ENCODE data around the gene FHAD1. TPM values are rescaled to one million over a fixed set of nuclear protein-coding genes. Genes with fewer than 3 reads are reported as not detected.

Gene FHAD1
- total and polyA plus RNA-seq, 2 of the 13 experiments (the other 11 are each of a cell fraction or from before 2014, with no cell fraction given), result not detected

DNA sequence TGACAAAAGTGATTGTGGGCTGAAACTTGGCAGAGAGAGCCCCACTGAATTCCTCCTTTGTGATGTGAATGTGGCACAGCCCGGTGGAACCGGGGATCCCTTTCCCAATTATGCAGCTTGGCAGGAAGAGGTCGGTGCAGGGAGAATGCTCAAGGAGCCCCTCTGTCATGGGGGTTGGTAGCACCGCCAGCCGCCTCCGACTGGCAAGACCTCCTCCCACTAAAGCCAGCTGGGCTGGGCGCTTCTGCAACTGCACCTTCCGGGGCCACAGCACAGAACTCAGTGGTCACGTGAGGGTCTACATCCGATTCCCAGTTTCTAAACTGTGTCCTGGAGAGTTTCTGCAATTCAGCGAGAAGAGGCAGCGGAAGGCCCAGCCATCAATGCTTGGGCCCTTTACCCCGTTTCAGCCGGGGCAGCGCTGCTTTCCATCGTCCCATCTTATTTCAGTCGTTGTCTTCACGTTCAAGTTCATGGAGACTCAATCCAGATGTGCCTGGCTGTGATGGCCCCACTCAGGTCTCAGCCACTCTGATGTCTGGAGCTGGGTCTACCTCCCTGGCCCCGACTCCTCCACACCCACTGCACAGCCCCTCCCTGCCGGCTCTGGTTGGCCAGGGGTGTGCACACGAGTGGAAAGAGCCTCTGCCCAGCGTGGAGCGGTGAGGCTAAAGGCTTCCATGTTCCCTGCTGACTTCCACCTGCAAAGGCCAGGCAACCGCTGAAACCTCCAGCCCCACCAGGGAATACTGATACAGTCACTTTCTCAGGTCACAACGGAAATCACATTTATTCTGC is 39.8 kb upstream of the FHAD1 start (continued):
- no peak for TF ChIP-seq HMG20A (CRISPR knock-in tag; IDR thresholded peaks at IDR 0.05; ENCODE audit: borderline replicate concordance)
- no peak for TF ChIP-seq ZNF572 (CRISPR knock-in tag; IDR thresholded peaks at IDR 0.05)
- no peak for TF ChIP-seq DR1 (CRISPR knock-in tag; IDR thresholded peaks at IDR 0.05)
- TF ChIP-seq FOXJ3 (CRISPR knock-in tag; IDR thresholded peaks at IDR 0.05; ENCODE audit: borderline replicate concordance), result 0 out of 2 replicates have a peak, but pooled peaks have one; percentile 6
- TF ChIP-seq, protein P1, sequence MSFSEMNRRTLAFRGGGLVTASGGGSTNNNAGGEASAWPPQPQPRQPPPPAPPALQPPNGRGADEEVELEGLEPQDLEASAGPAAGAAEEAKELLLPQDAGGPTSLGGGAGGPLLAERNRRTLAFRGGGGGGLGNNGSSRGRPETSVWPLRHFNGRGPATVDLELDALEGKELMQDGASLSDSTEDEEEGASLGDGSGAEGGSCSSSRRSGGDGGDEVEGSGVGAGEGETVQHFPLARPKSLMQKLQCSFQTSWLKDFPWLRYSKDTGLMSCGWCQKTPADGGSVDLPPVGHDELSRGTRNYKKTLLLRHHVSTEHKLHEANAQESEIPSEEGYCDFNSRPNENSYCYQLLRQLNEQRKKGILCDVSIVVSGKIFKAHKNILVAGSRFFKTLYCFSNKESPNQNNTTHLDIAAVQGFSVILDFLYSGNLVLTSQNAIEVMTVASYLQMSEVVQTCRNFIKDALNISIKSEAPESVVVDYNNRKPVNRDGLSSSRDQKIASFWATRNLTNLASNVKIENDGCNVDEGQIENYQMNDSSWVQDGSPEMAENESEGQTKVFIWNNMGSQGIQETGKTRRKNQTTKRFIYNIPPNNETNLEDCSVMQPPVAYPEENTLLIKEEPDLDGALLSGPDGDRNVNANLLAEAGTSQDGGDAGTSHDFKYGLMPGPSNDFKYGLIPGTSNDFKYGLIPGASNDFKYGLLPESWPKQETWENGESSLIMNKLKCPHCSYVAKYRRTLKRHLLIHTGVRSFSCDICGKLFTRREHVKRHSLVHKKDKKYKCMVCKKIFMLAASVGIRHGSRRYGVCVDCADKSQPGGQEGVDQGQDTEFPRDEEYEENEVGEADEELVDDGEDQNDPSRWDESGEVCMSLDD (CRISPR knock-in tag; IDR thresholded peaks at IDR 0.05; ENCODE audit: borderline replicate concordance), result no peak
- TF ChIP-seq ZNF672 (CRISPR knock-in tag; IDR thresholded peaks at IDR 0.05), result 0 out of 2 replicates have a peak, but pooled peaks have one; percentile 27
- TF ChIP-seq NRL (CRISPR knock-in tag; IDR thresholded peaks at IDR 0.05; ENCODE audit: borderline replicate concordance), result 0 out of 2 replicates have a peak, but pooled peaks have one; percentile 58
- TF ChIP-seq ZNF616 (CRISPR knock-in tag; IDR thresholded peaks at IDR 0.05; ENCODE audit: low read depth), result no peak
- TF ChIP-seq SMARCE1 (IDR thresholded peaks at IDR 0.05; ENCODE audit: borderline replicate concordance), result no peak
- TF ChIP-seq EP300 (IDR thresholded peaks at IDR 0.05; ENCODE audit: low read depth in 2 of 2, low read length in 2 of 2), result no peak
- TF ChIP-seq EP300 (CRISPR knock-in tag; IDR thresholded peaks at IDR 0.05; ENCODE audit: borderline replicate concordance), result no peak
- no peak for TF ChIP-seq ZNF354B (CRISPR knock-in tag; IDR thresholded peaks at IDR 0.05)
- TF ChIP-seq ZNF709 (CRISPR knock-in tag; IDR thresholded peaks at IDR 0.05), result no peak
- no peak for TF ChIP-seq ZNF777 (CRISPR knock-in tag; IDR thresholded peaks at IDR 0.05)
- TF ChIP-seq, protein P2, sequence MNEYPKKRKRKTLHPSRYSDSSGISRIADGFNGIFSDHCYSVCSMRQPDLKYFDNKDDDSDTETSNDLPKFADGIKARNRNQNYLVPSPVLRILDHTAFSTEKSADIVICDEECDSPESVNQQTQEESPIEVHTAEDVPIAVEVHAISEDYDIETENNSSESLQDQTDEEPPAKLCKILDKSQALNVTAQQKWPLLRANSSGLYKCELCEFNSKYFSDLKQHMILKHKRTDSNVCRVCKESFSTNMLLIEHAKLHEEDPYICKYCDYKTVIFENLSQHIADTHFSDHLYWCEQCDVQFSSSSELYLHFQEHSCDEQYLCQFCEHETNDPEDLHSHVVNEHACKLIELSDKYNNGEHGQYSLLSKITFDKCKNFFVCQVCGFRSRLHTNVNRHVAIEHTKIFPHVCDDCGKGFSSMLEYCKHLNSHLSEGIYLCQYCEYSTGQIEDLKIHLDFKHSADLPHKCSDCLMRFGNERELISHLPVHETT (CRISPR knock-in tag; conservative IDR thresholded peaks at IDR 0.05), result no peak
- no peak for TF ChIP-seq CHD4 (IDR thresholded peaks at IDR 0.05; ENCODE audit: borderline replicate concordance, low read length)
- TF ChIP-seq PHF8 (CRISPR knock-in tag; IDR thresholded peaks at IDR 0.05), result no peak
- TF ChIP-seq IKZF4 (CRISPR knock-in tag; IDR thresholded peaks at IDR 0.05; ENCODE audit: borderline replicate concordance, low read depth, not compliant biosample characterization), result no peak
- no peak; the same call in 1 of the 2 replicates for TF ChIP-seq AKAP8 (CRISPR knock-in tag; IDR thresholded peaks at IDR 0.05)
- TF ChIP-seq, protein P3, sequence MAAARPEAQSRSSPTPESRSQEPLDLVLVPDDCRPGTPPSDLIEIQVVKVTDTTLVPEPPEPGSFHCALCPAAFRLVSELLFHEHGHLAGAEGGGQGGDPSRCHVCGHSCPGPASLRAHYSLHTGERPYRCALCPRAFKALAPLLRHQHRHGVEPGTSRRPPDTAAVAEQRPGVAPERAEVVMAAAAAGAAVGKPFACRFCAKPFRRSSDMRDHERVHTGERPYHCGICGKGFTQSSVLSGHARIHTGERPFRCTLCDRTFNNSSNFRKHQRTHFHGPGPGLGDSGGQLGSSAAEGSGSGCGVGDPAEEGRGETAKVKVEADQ (CRISPR knock-in tag; IDR thresholded peaks at IDR 0.05; ENCODE audit: borderline replicate concordance), result no peak
- TF ChIP-seq, protein P4, sequence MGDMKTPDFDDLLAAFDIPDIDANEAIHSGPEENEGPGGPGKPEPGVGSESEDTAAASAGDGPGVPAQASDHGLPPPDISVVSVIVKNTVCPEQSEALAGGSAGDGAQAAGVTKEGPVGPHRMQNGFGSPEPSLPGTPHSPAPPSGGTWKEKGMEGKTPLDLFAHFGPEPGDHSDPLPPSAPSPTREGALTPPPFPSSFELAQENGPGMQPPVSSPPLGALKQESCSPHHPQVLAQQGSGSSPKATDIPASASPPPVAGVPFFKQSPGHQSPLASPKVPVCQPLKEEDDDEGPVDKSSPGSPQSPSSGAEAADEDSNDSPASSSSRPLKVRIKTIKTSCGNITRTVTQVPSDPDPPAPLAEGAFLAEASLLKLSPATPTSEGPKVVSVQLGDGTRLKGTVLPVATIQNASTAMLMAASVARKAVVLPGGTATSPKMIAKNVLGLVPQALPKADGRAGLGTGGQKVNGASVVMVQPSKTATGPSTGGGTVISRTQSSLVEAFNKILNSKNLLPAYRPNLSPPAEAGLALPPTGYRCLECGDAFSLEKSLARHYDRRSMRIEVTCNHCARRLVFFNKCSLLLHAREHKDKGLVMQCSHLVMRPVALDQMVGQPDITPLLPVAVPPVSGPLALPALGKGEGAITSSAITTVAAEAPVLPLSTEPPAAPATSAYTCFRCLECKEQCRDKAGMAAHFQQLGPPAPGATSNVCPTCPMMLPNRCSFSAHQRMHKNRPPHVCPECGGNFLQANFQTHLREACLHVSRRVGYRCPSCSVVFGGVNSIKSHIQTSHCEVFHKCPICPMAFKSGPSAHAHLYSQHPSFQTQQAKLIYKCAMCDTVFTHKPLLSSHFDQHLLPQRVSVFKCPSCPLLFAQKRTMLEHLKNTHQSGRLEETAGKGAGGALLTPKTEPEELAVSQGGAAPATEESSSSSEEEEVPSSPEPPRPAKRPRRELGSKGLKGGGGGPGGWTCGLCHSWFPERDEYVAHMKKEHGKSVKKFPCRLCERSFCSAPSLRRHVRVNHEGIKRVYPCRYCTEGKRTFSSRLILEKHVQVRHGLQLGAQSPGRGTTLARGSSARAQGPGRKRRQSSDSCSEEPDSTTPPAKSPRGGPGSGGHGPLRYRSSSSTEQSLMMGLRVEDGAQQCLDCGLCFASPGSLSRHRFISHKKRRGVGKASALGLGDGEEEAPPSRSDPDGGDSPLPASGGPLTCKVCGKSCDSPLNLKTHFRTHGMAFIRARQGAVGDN (CRISPR knock-in tag; IDR thresholded peaks at IDR 0.05), result peak; percentile 51

All from HepG2 (cell line).